Measurements from ENCODE around the gene ITGAV. TPM values are rescaled to one million over a fixed set of nuclear protein-coding genes. Genes with fewer than 3 reads are reported as not detected.

The ITGAV gene
- 79.7 and 336 TPM in 2 replicates for total RNA-seq

DNA sequence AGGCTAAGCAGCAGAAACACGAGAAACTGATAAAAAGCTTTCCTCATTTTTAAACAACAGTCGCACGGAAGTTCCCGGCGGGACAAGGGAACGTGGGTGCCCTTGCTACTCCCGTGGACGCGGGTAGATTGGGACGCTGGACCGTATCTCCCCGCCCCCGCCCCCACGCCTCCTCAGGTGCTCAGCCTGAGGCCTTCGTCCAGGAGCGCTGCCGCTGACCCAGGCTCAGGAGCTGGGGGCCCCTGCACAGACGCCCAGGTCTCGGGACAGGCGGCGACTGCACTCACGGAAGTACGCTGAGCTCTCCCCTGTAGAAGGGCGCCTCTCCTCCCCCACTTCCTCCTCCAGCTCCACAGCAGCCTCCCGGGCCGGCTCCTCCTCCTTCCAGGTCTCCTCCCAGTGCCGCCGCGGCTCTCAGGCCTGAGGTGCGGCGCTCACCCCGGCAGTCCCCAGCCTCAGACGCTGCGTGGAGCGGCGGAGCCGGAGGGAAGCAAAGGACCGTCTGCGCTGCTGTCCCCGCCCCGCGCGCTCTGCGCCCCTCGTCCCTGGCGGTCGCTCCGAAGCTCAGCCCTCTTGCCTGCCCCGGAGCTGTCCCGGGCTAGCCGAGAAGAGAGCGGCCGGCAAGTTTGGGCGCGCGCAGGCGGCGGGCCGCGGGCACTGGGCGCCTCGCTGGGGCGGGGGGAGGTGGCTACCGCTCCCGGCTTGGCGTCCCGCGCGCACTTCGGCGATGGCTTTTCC, at the start of gene ITGAV:
Gene ITGAV, plus strand, starts transcription at position 445 of the 738 bp plus-strand sequence. Its CDS starts 283 bp downstream, at position 728.

Other genes starting within 250 kb of the ITGAV start
- gene ZC3H15, start 103.8 kb upstream of the ITGAV start, total RNA-seq = 113 and 134 TPM in 2 replicates
- 2.7 and 3.2 TPM in 2 replicates for gene FAM171B, start 104.0 kb downstream of the ITGAV start, total RNA-seq

Measured in tracheal epithelial cell (primary cell).